Measurements from ENCODE around the gene TMEM267.

DNA sequence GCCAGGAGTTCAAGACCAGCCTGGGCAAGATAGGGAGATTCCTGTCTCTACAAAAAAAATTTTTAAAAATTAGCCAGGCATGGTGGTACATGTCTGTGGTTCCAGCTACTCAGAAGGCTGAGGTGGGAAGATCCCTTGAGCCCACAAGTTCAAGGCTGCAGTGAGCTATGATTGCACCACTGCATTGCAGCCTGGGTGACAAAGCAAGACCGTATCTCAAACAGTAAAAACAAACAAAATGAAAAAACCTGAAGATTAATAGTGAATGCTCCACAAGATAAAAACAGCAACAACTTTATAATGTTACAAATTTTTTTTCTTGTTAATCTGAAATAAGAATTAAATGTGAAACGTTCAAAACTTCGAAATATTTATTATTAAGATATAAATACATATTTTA is 2.7 kb upstream of the TMEM267 start:
- no peak for TF ChIP-seq CTCF (conservative IDR thresholded peaks at IDR 0.05; ENCODE audit: low read depth, low read length)
- TF ChIP-seq EZH2 (IDR thresholded peaks at IDR 0.05; ENCODE audit: borderline replicate concordance, low read depth, low read length, poor library complexity, severe bottlenecking) = no peak

Data from A673 (cell line).